Midbrain (tissue), 1 donor: Measurements from ENCODE around the gene CPVL.

Experiments used
- DNase-seq: peaks from one replicate; lab custom pipeline; 2025; lab: John Stamatoyannopoulos, UW

The CPVL gene

GRCh38 chr7:28976022-28976421 lies 170.3 kb downstream of the CPVL start:
- no peak for DNase-seq

- DNase-seq = no peak
Observed at GRCh38 chr7:28973591-28973990, 172.7 kb downstream of the CPVL start.

- no peak for DNase-seq
Observed at GRCh38 chr7:28964056-28964455, 182.3 kb downstream of the CPVL start.

- no peak for DNase-seq
Observed at GRCh38 chr7:28961972-28962371, 184.4 kb downstream of the CPVL start.

- DNase-seq = no peak
Observed at GRCh38 chr7:28960071-28960840, 186.1 kb downstream of the CPVL start.

- DNase-seq = no peak
Observed at GRCh38 chr7:28958980-28959347, 187.4 kb downstream of the CPVL start.

- DNase-seq = peak; percentile 81
Observed at GRCh38 chr7:28958235-28958979, 187.9 kb downstream of the CPVL start, which contains the start of gene TRIL. TSS of gene TRIL (minus strand) at chr7:28958330. CDS start at chr7:28958046, 284 bp downstream.

- DNase-seq = no peak
Observed at GRCh38 chr7:28957751-28958234, 188.5 kb downstream of the CPVL start.

- no peak for DNase-seq
Observed at GRCh38 chr7:28957064-28957750, 189.1 kb downstream of the CPVL start.

GRCh38 chr7:28956608-28957063 lies 189.7 kb downstream of the CPVL start:
- DNase-seq = peak; percentile 35

GRCh38 chr7:28955718-28956607 lies 190.4 kb downstream of the CPVL start:
- DNase-seq = peak; percentile 57

GRCh38 chr7:28955356-28955717 lies 191.0 kb downstream of the CPVL start:
- no peak for DNase-seq

GRCh38 chr7:28954946-28955345 lies 191.4 kb downstream of the CPVL start:
- peak; percentile 17 for DNase-seq

GRCh38 chr7:28954471-28954870 lies 191.9 kb downstream of the CPVL start:
- no peak for DNase-seq

- DNase-seq = no peak
Observed at GRCh38 chr7:28953633-28954032, 192.7 kb downstream of the CPVL start.
